Breast epithelium (tissue), 4 donors: ENCODE data around the gene PSMG4. TPM values are rescaled to one million over a fixed set of nuclear protein-coding genes. Genes with fewer than 3 reads are reported as not detected.

Experiments
- DNase-seq, 2 donors: peaks; one replicate each; pipeline ENCODE4 v3.0.0-alpha.2; 2019; ENCODE audit warnings: low spot score in 2 of 2
- H3K27ac ChIP-seq, 2 donors: fragments of 200-600 bp; sonication (generic) in 1 of 2; one replicate each; pipeline ENCODE4 v1.5.1; 2016 to 2019; ENCODE audit warnings: mild to moderate bottlenecking in 1 of 2
- H3K27me3 ChIP-seq, 2 donors: fragments of 200-600 bp; sonication (generic) in 1 of 2; one replicate each; pipeline versions ENCODE4 v1.5.1 to v1.6.0; 2017 to 2019; ENCODE audit warnings: control low read depth in 1 of 2, mild to moderate bottlenecking in 1 of 2
- H3K36me3 ChIP-seq: fragments of 200-600 bp; one replicate; pipeline ENCODE4 v1.5.1; 2019
- H3K4me1 ChIP-seq, 2 donors: fragments of 200-600 bp; sonication (generic); one replicate each; pipeline ENCODE4 v1.5.1; 2016 to 2019; ENCODE audit warnings: control low read depth in 1 of 2
- H3K4me3 ChIP-seq, 3 donors: fragments of 200-600 bp; sonication (generic); 1 replicate in 2 of 3; 2 replicates in 1 of 3; pipeline ENCODE4 v1.5.1; 2016 to 2019; ENCODE audit warnings: mild to moderate bottlenecking in 3 of 3, moderate library complexity in 2 of 3
- H3K9me3 ChIP-seq, 2 donors: fragments of 200-600 bp; sonication (generic) in 1 of 2; one replicate each; pipeline ENCODE4 v1.5.1; 2016 to 2019; ENCODE audit warnings: control low read depth in 1 of 2
- CTCF ChIP-seq, 3 donors: fragments of 450-650 bp; IDR thresholded peaks; one replicate each; pipeline ENCODE4 v1.5.1; 2016 to 2017; ENCODE audit warnings: antibody characterized with exemption in 3 of 3, mild to moderate bottlenecking in 3 of 3, moderate library complexity in 3 of 3
- POLR2A ChIP-seq: fragments of 450-650 bp; IDR thresholded peaks from one replicate; pipeline ENCODE4 v1.6.1; 2016; ENCODE audit warnings: antibody characterized with exemption, mild to moderate bottlenecking, moderate library complexity
- POLR2AphosphoS5 ChIP-seq, 3 donors: sonication (generic); formaldehyde crosslinking; IDR thresholded peaks; one replicate each; pipeline ENCODE4 v1.6.1; 2017; ENCODE audit warnings: antibody characterized with exemption in 3 of 3
- intact Hi-C: fragments of 100-400 bp; cut with DNase I; formaldehyde crosslinking; loops from one replicate; pipeline ENCODE4 v1.15.1; 2023; ENCODE audit warnings: low total_unique reads
- total RNA-seq, 3 donors: library from RNA; depleted of rRNA; stranded (reverse); fragments of >200 nt; gene quantifications; one replicate each; pipeline ENCODE4 v1.1.0, GENCODE V29; 2016

The PSMG4 gene
- total RNA-seq = 10 to 100 TPM; 24.3 to 26.9 (median 24.6) TPM

- no peaks in the 10 kb centered on the region for H3K27me3 ChIP-seq
- peak within 1 kb of the TSS; percentile 93 to 100 (median 100) for H3K4me3 ChIP-seq
- intact Hi-C loops = loop anchor here (5.0 kb wide), 1 partner anchor 132 kb away; no protein-coding TSS in a partner anchor
- TF ChIP-seq CTCF (IDR thresholded peaks at IDR 0.05) (no peak), POLR2AphosphoS5 (IDR thresholded peaks at IDR 0.05) (peak; percentile 60 to 73 (median 63))
- H3K4me1 ChIP-seq = peaks cover 0 to 4% of the 10 kb centered on the region in 2 donors
- H3K36me3 ChIP-seq = no peaks in the 10 kb centered on the region
- H3K27ac ChIP-seq = peak within 1 kb of the TSS; percentile 79 to 86
- peak; percentile 87 to 97 for DNase-seq
- H3K9me3 ChIP-seq = no peaks in the 10 kb centered on the region
These were observed at the start of gene PSMG4 for GRCh38 chr6:3258720-3259490. TSS of gene PSMG4 (plus strand) at chr6:3258947. CDS start at chr6:3259023, 76 bp downstream.

GRCh38 chr6:3209114-3210023, 49.4 kb upstream of the PSMG4 start:
- H3K27ac ChIP-seq = peak overlapping the region; percentile 78 to 87

GRCh38 chr6:3210024-3210610, 48.6 kb upstream of the PSMG4 start:
- Histone ChIP-seq H3K4me1 (peaks cover 0 to 6% of the 10 kb centered on the region in 2 donors), H3K36me3 (no peaks in the 10 kb centered on the region), H3K27me3 (no peaks in the 10 kb centered on the region), H3K4me3 (no peak overlapping the region), H3K9me3 (no peaks in the 10 kb centered on the region), H3K27ac (peak overlapping the region; percentile 78 to 87)
- TF ChIP-seq POLR2A = no peak
- TF ChIP-seq CTCF (IDR thresholded peaks at IDR 0.05) = no peak
- TF ChIP-seq POLR2AphosphoS5 (IDR thresholded peaks at IDR 0.05) = no peak
- DNase-seq = no peak
- intact Hi-C loops = no loop called here

More at GRCh38 chr6:3209114-3210023, 49.4 kb upstream of the PSMG4 start:
- Histone ChIP-seq H3K9me3 (no peaks in the 10 kb centered on the region), H3K4me1 (peaks cover 0 to 6% of the 10 kb centered on the region in 2 donors), H3K36me3 (no peaks in the 10 kb centered on the region), H3K4me3 (peak overlapping the region in 1 of 3 donors; percentile 25), H3K27me3 (no peaks in the 10 kb centered on the region)
- no peak for TF ChIP-seq POLR2A
- no peak for TF ChIP-seq POLR2AphosphoS5 (IDR thresholded peaks at IDR 0.05)
- intact Hi-C loops = no loop called here
- peak in 1 of 2 donors; percentile 44 for DNase-seq

GRCh38 chr6:3211681-3212080, 47.1 kb upstream of the PSMG4 start:
- no peaks in the 10 kb centered on the region for H3K9me3 ChIP-seq
- intact Hi-C loops = no loop called here
- peak in 1 of 2 donors; percentile 88 for DNase-seq
- no peak overlapping the region for H3K4me3 ChIP-seq
- peak overlapping the region; percentile 74 to 84 for H3K27ac ChIP-seq
- H3K27me3 ChIP-seq = no peaks in the 10 kb centered on the region
- peaks cover 0 to 6% of the 10 kb centered on the region in 2 donors for H3K4me1 ChIP-seq
- TF ChIP-seq POLR2A (no peak), POLR2AphosphoS5 (IDR thresholded peaks at IDR 0.05) (peak in 1 of 3 donors; percentile 8), CTCF (IDR thresholded peaks at IDR 0.05) (no peak)
- H3K36me3 ChIP-seq = no peaks in the 10 kb centered on the region

GRCh38 chr6:3212261-3212660, 46.5 kb upstream of the PSMG4 start:
- Histone ChIP-seq H3K36me3 (no peaks in the 10 kb centered on the region), H3K27ac (peak overlapping the region; percentile 74 to 84), H3K4me1 (peaks cover 0 to 6% of the 10 kb centered on the region in 2 donors), H3K27me3 (no peaks in the 10 kb centered on the region), H3K9me3 (no peaks in the 10 kb centered on the region), H3K4me3 (no peak overlapping the region)
- DNase-seq = no peak
- intact Hi-C loops = no loop called here
- TF ChIP-seq CTCF (IDR thresholded peaks at IDR 0.05) = no peak
- no peak for TF ChIP-seq POLR2AphosphoS5 (IDR thresholded peaks at IDR 0.05)
- TF ChIP-seq POLR2A = no peak
